CD4-positive, alpha-beta T cell (primary cell): Measurements from ENCODE around the gene CPSF4. TPM values are rescaled to one million over a fixed set of nuclear protein-coding genes. Genes with fewer than 3 reads are reported as not detected.

Source experiments
- ATAC-seq: fragments of 200-7000 bp; cut with Tn5 transposase; one replicate; pipeline ENCODE4 v1.10.0; 2022; ENCODE audit warnings: mild to moderate bottlenecking; ENCODE audit not compliant: poor library complexity
- CTCF ChIA-PET: fragments of 350-600 bp; sonication (Branson Sonifier 250); formaldehyde crosslinking; loops from one replicate; lab custom pipeline; 2021; ENCODE audit warnings: antibody characterized with exemption, inconsistent platforms; lab: Charles Lee
- POLR2A ChIA-PET: fragments of 350-600 bp; sonication (Branson Sonifier 250); formaldehyde crosslinking; loops from one replicate; lab custom pipeline; 2021; ENCODE audit warnings: antibody characterized with exemption, inconsistent platforms; lab: Charles Lee
- DNase-seq, 14 experiments: peaks; one replicate each; pipeline ENCODE4 v3.0.0-alpha.2; 2013 to 2020; ENCODE audit warnings: mixed read lengths in 2 of 14
- H3K27ac ChIP-seq, 2 donors: one replicate each; pipeline versions ENCODE4 v1.5.1 to v1.7.0; 2013; ENCODE audit warnings: low read length in 2 of 2, low read depth in 1 of 2, mild to moderate bottlenecking in 1 of 2
- H3K27me3 ChIP-seq, 2 experiments: 1 replicate in 1 of 2; 2 replicates in 1 of 2; pipeline versions ENCODE4 v1.6.1 to v1.7.0; 2013; ENCODE audit warnings: low read length in 2 of 2, control low read depth in 1 of 2, mild to moderate bottlenecking in 1 of 2, moderate library complexity in 1 of 2; ENCODE audit not compliant: insufficient read depth in 2 of 2, control insufficient read depth in 1 of 2
- H3K36me3 ChIP-seq: one replicate; pipeline ENCODE4 v1.6.1; 2013; ENCODE audit warnings: low read length, control low read depth; ENCODE audit not compliant: insufficient read depth
- H3K4me1 ChIP-seq: one replicate; pipeline ENCODE4 v1.6.1; 2013; ENCODE audit warnings: low read length, control low read depth; ENCODE audit not compliant: insufficient read depth
- H3K4me3 ChIP-seq: one replicate; pipeline ENCODE4 v1.5.1; 2013; ENCODE audit warnings: mild to moderate bottlenecking, low read length, moderate library complexity
- H3K9me3 ChIP-seq, 2 experiments: 1 replicate in 1 of 2; 2 replicates in 1 of 2; pipeline versions ENCODE4 v1.6.1 to v1.7.0; 2013; ENCODE audit warnings: low read length in 2 of 2, mild to moderate bottlenecking in 2 of 2, control low read depth in 1 of 2, moderate library complexity in 1 of 2; ENCODE audit not compliant: control insufficient read depth in 1 of 2, insufficient read depth in 1 of 2
- H3K27ac Mint-ChIP-seq: one replicate; pipeline ENCODE4 v1.8.0; 2020; ENCODE audit warnings: mixed read lengths
- H3K27me3 Mint-ChIP-seq: one replicate; pipeline ENCODE4 v1.8.0; 2021; ENCODE audit warnings: mixed read lengths
- H3K36me3 Mint-ChIP-seq: one replicate; pipeline ENCODE4 v1.8.0; 2021; ENCODE audit warnings: low read depth, mixed read lengths
- H3K4me1 Mint-ChIP-seq: one replicate; pipeline ENCODE4 v1.8.0; 2021; ENCODE audit warnings: low read depth, mixed read lengths
- H3K4me3 Mint-ChIP-seq: one replicate; pipeline ENCODE4 v1.8.0; 2020; ENCODE audit warnings: mild to moderate bottlenecking, mixed read lengths
- H3K9me3 Mint-ChIP-seq: one replicate; pipeline ENCODE4 v1.8.0; 2020; ENCODE audit warnings: mixed read lengths
- CTCF ChIP-seq: fragments of 200-600 bp; IDR thresholded peaks from one replicate; pipeline ENCODE4 v1.8.0; 2022; ENCODE audit warnings: antibody characterized with exemption, mild to moderate bottlenecking
- intact Hi-C, 2 experiments: fragments of 100-400 bp; cut with DNase I in 1 of 2; cut with micrococcal nuclease in 1 of 2; formaldehyde crosslinking; loops; one replicate each; pipeline versions ENCODE4 v1.15.1 to v1.9.0; 2023 to 2025; cut with DNase I, micrococcal nuclease
- total RNA-seq, 174 experiments: library from RNA in 2 of 174; stranded (reverse) in 2 of 174; gene quantifications; one replicate each; pipeline ENCODE4 v1.2.3 and lab custom pipeline; 2021 to 2026

Gene CPSF4
- total RNA-seq, 2 experiments from 2014 or later = 28.1 to 31.7 TPM

- ChIA-PET POLR2A (interaction anchor here (1.1 to 1.5 kb wide), 2 partner anchors 60 to 90 kb away, joined by 3 to 5 read pairs; partner anchors contain the start of genes BUD31, PDAP1 and ZNF655), CTCF (no interaction called here)
- H3K4me1 Mint-ChIP-seq = peaks cover 40% of the 10 kb centered on the region
- peaks cover 30% of the 10 kb centered on the region for H3K36me3 Mint-ChIP-seq
- peaks cover 44% of the 10 kb centered on the region for H3K4me1 ChIP-seq
- peaks cover 3% of the 10 kb centered on the region for H3K36me3 ChIP-seq
- ATAC-seq (no peak), DNase-seq (no peak)
- no peaks in the 10 kb centered on the region for H3K9me3 ChIP-seq
- H3K27me3 Mint-ChIP-seq = no peaks in the 10 kb centered on the region
- no peaks in the 10 kb centered on the region for H3K9me3 Mint-ChIP-seq
- H3K4me3 ChIP-seq = no peak overlapping the region
- H3K27ac ChIP-seq = no peak overlapping the region
- peak overlapping the region; percentile 51 for H3K4me3 Mint-ChIP-seq
- intact Hi-C loops = loop anchor here in 1 of 2 experiments (2.0 kb wide), 1 partner anchor 30 kb away; the partner anchor contains the start of genes CPSF4 and PTCD1
- no peak overlapping the region for H3K27ac Mint-ChIP-seq
- no peaks in the 10 kb centered on the region for H3K27me3 ChIP-seq
- TF ChIP-seq CTCF = no peak
Observed at GRCh38 chr7:99468336-99468918, 29.7 kb downstream of the CPSF4 start.

GRCh38 chr7:99469381-99470065 lies 30.8 kb downstream of the CPSF4 start:
- no peak overlapping the region for H3K4me3 ChIP-seq
- Mint-ChIP-seq H3K27me3 (no peaks in the 10 kb centered on the region), H3K36me3 (peaks cover 24% of the 10 kb centered on the region), H3K27ac (no peak overlapping the region), H3K4me3 (peak overlapping the region; percentile 56), H3K4me1 (peaks cover 39% of the 10 kb centered on the region), H3K9me3 (no peaks in the 10 kb centered on the region)
- H3K27me3 ChIP-seq = no peaks in the 10 kb centered on the region
- CTCF ChIA-PET = no interaction called here
- H3K27ac ChIP-seq = no peak overlapping the region
- TF ChIP-seq CTCF = no peak
- peaks cover 46% of the 10 kb centered on the region for H3K4me1 ChIP-seq
- POLR2A ChIA-PET = interaction anchor here (1.1 to 1.5 kb wide), 2 partner anchors 61 to 89 kb away, joined by 3 to 5 read pairs; partner anchors contain the start of genes BUD31, PDAP1 and ZNF655
- H3K36me3 ChIP-seq = no peaks in the 10 kb centered on the region
- ATAC-seq (no peak), DNase-seq (no peak)
- no peaks in the 10 kb centered on the region for H3K9me3 ChIP-seq
- intact Hi-C loops = loop anchor here in 1 of 2 experiments (2.0 kb wide), 1 partner anchor 31 kb away; the partner anchor contains the start of genes CPSF4 and PTCD1

- ChIA-PET POLR2A (interaction anchor here (0.9 to 3.3 kb wide), 6 partner anchors 26 to 86 kb away, joined by 4 to 46 read pairs (median 6); partner anchors contain the start of genes BUD31, PDAP1, ZKSCAN5 and ZNF394), CTCF (interaction anchor here (1.0 kb wide), 1 partner anchor 32 kb away, joined by 3 read pairs; no protein-coding TSS in a partner anchor)
- Histone ChIP-seq H3K4me1 (peaks cover 39% of the 10 kb centered on the region), H3K36me3 (peaks cover 7% of the 10 kb centered on the region), H3K4me3 (peak within 1 kb of the TSS; percentile 75), H3K27ac (peak within 1 kb of the TSS; percentile 78 to 81), H3K9me3 (no peaks in the 10 kb centered on the region), H3K27me3 (no peaks in the 10 kb centered on the region)
- H3K27me3 Mint-ChIP-seq = no peaks in the 10 kb centered on the region
- no peaks in the 10 kb centered on the region for H3K9me3 Mint-ChIP-seq
- peak; percentile 97 to 98 (median 98) for DNase-seq
- H3K27ac Mint-ChIP-seq = peak within 1 kb of the TSS; percentile 90
- TF ChIP-seq CTCF = no peak
- peak; percentile 95 for ATAC-seq
- intact Hi-C loops = loop anchor here (1.0 to 2.0 kb wide), 3 partner anchors 28 to 63 kb away; partner anchors contain the start of genes ZKSCAN5 (in 1 of the 2) and ZNF394 (in 1 of the 2)
- peak within 1 kb of the TSS; percentile 95 for H3K4me3 Mint-ChIP-seq
- peaks cover 40% of the 10 kb centered on the region for H3K4me1 Mint-ChIP-seq
- peaks cover 21% of the 10 kb centered on the region for H3K36me3 Mint-ChIP-seq
Observed at GRCh38 chr7:99472561-99473314, 34.0 kb downstream of the CPSF4 start, which contains the start of gene ZNF789. Gene ZNF789, plus strand, starts transcription at chr7:99472890. Its CDS starts 3,567 bp downstream, at chr7:99476457.
